Spinal cord (tissue), 10 donors: Measurements from ENCODE around the gene SFN. TPM values are rescaled to one million over a fixed set of nuclear protein-coding genes. Genes with fewer than 3 reads are reported as not detected.
"Not testable (repeated sequence)": the region's sequence is repeated elsewhere in the genome, so short reads cannot be mapped to it uniquely, and the experiment has no call there.

Experiments
- DNase-seq, 6 donors: peaks; one replicate each; pipeline versions ENCODE4 v3.0.0 to v3.0.0-alpha.2; 2013 to 2015; ENCODE audit warnings: low spot score in 6 of 6, low read depth in 4 of 6
- H3K27ac ChIP-seq: one replicate; pipeline ENCODE4 v1.5.1; 2013; ENCODE audit warnings: low read depth, low read length, control low read depth
- H3K27me3 ChIP-seq: one replicate; pipeline ENCODE4 v1.6.1; 2013; ENCODE audit warnings: low read length; ENCODE audit not compliant: control insufficient read depth, insufficient read depth
- H3K36me3 ChIP-seq: one replicate; pipeline ENCODE4 v1.6.1; 2013; ENCODE audit warnings: low read length; ENCODE audit not compliant: control insufficient read depth, insufficient read depth
- H3K4me1 ChIP-seq: one replicate; pipeline ENCODE4 v1.6.1; 2013; ENCODE audit warnings: low read length; ENCODE audit not compliant: control insufficient read depth, insufficient read depth
- H3K4me3 ChIP-seq: one replicate; pipeline ENCODE4 v1.5.1; 2013; ENCODE audit warnings: low read depth, low read length, control low read depth
- H3K9me3 ChIP-seq: one replicate; pipeline ENCODE4 v1.6.1; 2013; ENCODE audit warnings: low read length; ENCODE audit not compliant: control insufficient read depth, insufficient read depth
- WGBS: methylation state at CpG from one replicate; pipeline ENCODE4 v1.1.5; 2013; ENCODE audit warnings: missing lambda C conversion rate; ENCODE audit not compliant: insufficient coverage; 5-methylcytosine and 5-hydroxymethylcytosine counted together
- polyA plus RNA-seq, 2 donors: library from polyadenylated mRNA; unstranded; fragments of 120-200 nt; gene quantifications; one replicate each; pipeline ENCODE4 v1.2.1, GENCODE V29; 2013; ENCODE audit not compliant: insufficient read length in 2 of 2
- total RNA-seq, 2 donors: library from RNA; depleted of rRNA in 1 of 2; stranded (reverse); fragments of 120-200 nt in 1 of 2; fragments of >200 nt in 1 of 2; gene quantifications; one replicate each; pipeline versions ENCODE4 v1.2.3 to v1.2.4, GENCODE V29; 2013 to 2014
- donor health status: healthy.

Gene SFN
- total and polyA plus RNA-seq, 4 donors = 0.30 to 0.66 (median 0.32) TPM; not detected in 1

DNA sequence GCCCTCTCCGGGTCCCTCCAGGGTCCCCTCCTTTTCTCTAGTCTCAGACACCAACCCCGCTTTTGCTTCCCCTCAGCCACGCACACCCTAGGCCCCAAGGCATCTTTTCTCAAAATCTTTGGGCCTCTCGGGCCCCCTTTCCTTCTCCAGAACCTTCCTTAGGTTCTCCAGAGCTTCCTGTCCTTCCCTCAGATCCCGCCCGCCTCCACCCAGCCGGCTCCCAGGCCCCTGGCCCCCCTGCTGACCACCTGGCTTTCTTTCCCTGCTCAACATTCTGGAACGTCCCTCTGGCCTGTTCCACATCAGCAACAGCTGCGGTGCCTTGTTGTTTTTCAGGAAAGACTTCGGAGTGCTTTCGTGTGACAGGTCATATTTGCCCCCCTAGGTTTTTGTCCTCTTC lies 35.3 kb upstream of the SFN start:
- peaks cover 23% of the 10 kb centered on the region for H3K4me1 ChIP-seq
- H3K9me3 ChIP-seq = no peaks in the 10 kb centered on the region
- H3K27ac ChIP-seq = no peak overlapping the region
- WGBS = 13% methylated on average over 10 of the region's 11 CpGs
- DNase-seq = no peak
- peaks cover 25% of the 10 kb centered on the region for H3K36me3 ChIP-seq
- H3K4me3 ChIP-seq = peak overlapping the region; percentile 65
- H3K27me3 ChIP-seq = no peaks in the 10 kb centered on the region

DNA sequence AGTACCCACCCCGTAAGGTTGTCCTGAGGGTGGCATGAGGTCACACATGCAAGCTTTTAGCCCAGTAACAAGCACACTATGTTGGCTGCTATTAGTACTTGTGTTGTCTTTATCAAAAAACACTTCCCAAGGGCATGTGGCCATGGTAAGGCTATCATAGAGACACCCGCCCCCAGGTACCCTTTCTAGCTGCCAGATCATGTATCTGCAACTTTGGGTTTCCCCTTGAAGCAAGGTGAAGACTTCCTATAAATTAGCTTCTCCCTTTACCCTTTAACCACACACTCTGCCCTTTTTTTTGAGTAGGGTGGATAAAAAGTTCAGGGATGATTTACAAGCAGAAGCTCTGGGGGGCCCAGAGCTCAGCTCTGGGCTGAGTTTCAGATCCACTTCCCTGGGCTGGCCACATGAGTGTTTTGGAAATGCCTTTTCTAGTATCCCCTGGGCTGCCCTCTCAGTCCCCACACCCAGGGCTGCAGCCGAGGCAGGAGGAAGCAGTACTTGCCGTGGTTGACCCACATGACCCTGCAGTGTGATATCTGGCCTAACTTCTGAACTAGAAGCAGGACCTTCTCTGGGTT lies 34.4 kb upstream of the SFN start:
- WGBS = 55% methylated on average over 2 of the region's 4 CpGs
- no peak for DNase-seq
- H3K27me3 ChIP-seq = no peaks in the 10 kb centered on the region
- peaks cover 23% of the 10 kb centered on the region for H3K4me1 ChIP-seq
- H3K4me3 ChIP-seq = no peak overlapping the region
- peaks cover 33% of the 10 kb centered on the region for H3K36me3 ChIP-seq
- no peaks in the 10 kb centered on the region for H3K9me3 ChIP-seq
- no peak overlapping the region for H3K27ac ChIP-seq

DNA sequence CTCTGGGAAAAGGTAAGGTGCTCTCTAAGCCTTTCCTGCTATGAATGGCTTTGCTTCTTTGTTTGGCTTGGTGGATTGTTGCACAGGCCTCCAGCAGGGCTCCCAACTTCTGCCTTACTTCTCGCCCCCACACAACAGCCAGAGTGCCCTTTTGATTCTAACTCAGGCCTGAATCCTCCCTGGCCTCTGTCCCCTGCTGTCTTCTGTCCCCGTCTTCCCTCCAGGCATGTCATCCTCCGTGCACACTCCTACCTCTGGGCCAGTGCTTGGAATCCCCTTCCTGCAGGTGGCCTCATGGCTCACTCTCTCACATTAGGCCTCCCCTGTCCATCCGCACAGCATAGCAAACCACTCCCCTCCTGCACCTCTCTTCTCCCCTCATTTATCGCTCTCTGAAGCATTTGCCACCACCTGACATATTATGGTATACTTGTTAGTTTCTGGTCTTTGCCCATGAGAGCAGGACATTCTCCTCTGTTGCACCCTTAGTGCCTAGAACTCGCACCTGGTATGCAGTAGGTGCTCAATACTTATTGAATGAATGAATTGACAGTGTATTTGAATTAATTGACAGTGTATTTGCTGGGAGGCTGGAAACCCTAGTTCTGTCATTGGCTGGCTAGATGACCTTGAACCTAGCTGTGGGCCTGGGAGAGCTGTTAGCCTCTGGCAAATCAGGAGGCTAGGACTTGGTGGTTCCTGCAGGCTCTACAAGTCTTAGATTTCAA lies 33.6 kb upstream of the SFN start:
- Histone ChIP-seq H3K4me1 (peaks cover 23% of the 10 kb centered on the region), H3K27ac (no peak overlapping the region), H3K9me3 (no peaks in the 10 kb centered on the region), H3K36me3 (peaks cover 41% of the 10 kb centered on the region), H3K27me3 (no peaks in the 10 kb centered on the region), H3K4me3 (no peak overlapping the region)
- 83% methylated on average over 4 of the region's 6 CpGs for WGBS
- no peak for DNase-seq

DNA sequence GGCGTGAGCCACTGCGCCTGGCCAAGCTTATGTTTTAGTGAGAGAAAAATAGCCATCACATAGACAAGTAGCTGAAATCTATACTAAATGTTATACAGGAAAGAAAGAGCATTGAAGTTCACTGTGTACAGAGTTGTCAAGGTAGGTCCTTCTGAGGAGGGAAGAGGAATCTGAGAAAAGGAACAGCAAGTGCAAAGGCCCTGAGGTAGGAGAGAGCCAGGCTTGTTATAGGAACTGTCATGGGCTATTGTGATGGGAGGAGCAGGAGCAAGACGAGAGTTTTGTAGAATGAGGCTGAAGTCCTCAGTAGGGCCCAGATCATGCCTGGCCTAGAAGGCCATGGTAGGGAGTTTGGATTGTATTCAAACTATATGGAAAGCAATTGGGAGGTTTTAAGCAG lies 31.9 kb upstream of the SFN start:
- H3K4me3 ChIP-seq = no peak overlapping the region
- H3K4me1 ChIP-seq = peaks cover 19% of the 10 kb centered on the region
- WGBS = 83% methylated on average over 1 of the region's 3 CpGs
- H3K9me3 ChIP-seq = no peaks in the 10 kb centered on the region
- no peak overlapping the region for H3K27ac ChIP-seq
- no peaks in the 10 kb centered on the region for H3K27me3 ChIP-seq
- peaks cover 58% of the 10 kb centered on the region for H3K36me3 ChIP-seq
- DNase-seq = no peak

DNA sequence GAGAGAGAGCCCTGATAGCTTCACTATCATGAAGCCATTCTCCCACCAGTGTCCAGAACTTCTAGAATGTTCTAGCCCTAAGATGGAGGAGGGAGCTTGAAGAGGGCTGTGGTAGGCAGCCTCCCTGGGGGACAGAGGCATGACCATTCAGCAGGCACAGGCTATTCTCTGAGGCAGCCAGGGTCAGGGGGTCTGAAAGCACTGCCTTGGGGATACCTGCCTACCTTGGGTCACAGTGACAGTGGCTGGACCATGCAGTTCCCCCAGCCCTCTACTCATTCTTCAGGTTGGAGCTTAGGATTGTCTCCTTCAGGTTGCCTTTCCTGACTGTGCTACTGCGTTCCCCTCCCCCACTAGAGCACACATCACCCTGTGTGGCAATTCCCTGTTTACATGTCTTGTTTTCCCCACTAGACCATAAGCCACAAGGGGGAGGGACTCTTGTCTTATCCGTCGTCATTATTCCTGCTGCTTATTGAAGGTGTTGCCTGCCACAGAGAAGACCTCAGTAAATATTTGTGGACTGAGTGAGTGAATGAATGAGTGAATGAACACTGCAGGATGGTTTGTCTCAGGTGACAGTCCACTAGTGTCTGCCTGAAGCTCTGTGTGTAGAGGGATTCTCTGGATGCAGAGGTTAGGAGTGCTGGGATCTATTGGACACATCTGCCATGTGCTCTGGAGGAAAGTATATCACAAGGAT lies 31.3 kb upstream of the SFN start:
- Histone ChIP-seq H3K27ac (no peak overlapping the region), H3K4me3 (no peak overlapping the region), H3K36me3 (peaks cover 61% of the 10 kb centered on the region), H3K9me3 (no peaks in the 10 kb centered on the region), H3K27me3 (no peaks in the 10 kb centered on the region), H3K4me1 (peaks cover 17% of the 10 kb centered on the region)
- DNase-seq = no peak
- WGBS = 40% methylated on average over 2 of the region's 3 CpGs

DNA sequence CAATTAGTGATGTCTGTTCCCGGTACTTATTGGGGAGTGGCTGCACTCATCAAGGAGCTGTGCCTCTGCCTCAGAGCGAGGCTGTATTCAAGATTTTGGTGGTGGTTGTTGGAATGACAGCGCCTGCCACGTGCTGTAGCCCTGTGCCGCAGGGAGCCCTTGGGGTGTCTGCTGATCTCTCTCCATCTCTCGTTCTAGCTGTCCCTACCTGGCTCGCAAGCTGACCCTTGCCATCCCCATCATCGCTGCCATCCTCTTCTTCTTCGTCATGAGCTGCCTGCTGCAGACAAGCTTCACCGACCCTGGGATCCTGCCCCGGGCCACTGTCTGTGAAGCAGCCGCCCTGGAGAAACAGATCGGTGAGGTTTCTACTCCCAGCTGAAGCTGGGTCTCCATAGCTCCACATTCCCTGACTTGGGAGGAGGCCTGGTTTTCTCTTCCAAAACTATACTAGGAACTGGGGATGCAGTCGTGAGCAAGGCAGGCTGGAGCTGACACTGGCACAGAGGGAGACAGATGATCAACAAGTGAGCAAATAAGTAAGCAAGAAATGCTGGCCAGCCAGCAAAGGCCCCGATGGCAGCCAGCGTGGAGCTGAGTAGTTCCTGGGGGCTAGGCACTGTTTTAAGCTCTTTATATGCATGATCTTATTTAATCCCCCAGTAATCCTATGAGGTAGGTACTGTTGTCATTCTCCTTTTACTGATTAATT lies 30.5 kb upstream of the SFN start:
- 92% methylated on average over 13 of the region's 16 CpGs for WGBS
- Histone ChIP-seq H3K4me3 (no peak overlapping the region), H3K36me3 (peaks cover 61% of the 10 kb centered on the region), H3K9me3 (no peaks in the 10 kb centered on the region), H3K27me3 (no peaks in the 10 kb centered on the region), H3K27ac (no peak overlapping the region), H3K4me1 (peaks cover 15% of the 10 kb centered on the region)
- no peak for DNase-seq

DNA sequence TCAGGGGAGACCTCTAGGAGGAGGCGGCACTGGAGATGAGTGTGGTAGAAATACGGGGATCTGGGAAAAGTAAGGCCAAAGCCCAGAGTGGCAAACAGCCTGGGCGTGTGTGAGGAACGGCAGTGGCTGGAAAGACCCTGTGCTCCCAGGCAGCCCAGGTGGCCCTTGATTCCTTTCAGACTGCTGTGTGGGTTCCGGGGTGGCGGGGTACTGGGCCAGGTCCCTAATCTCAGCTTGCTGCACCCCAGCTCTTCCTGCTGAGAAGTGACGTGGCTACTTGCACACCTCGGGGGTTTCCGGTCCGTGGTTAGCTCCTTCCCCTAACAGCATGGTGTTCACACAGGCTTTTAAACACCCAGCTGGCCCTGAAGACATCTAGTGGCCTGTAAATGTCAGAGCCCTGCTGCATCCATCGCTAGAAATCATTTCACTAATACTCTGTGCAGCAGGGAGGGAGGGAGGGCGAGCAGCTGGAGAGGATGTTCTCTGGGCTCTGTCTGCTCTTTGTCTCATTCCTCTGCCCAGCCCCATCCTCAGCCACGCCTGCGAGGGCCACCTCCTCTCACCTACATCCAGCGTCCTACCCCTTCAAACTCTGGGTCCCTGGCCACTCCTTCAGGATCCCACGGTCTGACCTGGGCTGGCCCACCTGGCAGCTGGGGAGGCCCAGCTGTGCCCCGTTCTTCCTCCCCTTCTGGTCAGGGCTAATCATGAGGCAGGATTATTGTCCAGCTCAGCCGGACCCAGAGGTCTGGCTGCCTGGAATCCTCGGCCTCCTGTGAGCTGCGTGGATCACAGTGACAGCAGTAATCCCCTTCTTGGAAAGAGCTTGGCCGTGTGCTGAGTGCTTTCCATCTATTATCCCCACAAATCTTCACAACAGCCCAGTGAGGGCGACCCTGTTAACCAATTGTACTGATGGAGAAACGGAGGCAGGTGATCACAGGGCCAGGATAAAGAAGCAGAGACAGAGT lies 29.2 kb upstream of the SFN start:
- no peaks in the 10 kb centered on the region for H3K9me3 ChIP-seq
- peak in 1 of 6 donors; percentile 3 for DNase-seq
- H3K4me3 ChIP-seq = no peak overlapping the region
- H3K4me1 ChIP-seq = peaks cover 6% of the 10 kb centered on the region
- H3K27me3 ChIP-seq = no peaks in the 10 kb centered on the region
- H3K27ac ChIP-seq = no peak overlapping the region
- H3K36me3 ChIP-seq = peaks cover 71% of the 10 kb centered on the region
- WGBS = 89% methylated on average over 21 of the region's 23 CpGs

DNA sequence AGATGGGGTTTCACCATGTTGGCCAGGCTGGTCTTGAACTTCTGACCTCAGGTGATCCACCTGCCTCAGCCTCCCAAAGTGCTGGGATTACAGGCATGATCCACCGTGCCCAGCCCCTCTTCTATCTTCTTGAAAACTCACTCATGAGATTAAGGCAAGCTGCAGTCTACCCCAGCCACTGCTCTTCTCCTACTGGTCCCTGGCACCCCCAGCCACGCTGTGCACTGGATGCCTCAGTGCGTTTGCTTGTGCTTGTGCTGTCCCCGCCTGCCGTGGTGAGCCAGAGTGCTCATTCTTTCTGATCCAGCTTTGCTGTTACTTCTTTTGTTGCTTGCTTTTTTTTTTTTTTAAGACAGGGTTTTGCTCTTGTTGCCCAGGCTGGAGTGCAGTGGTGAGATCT lies 25.3 kb upstream of the SFN start:
- peaks cover 74% of the 10 kb centered on the region for H3K36me3 ChIP-seq
- not testable (repeated sequence) for H3K4me1 ChIP-seq, DNase-seq, H3K9me3 ChIP-seq, H3K27me3 ChIP-seq, H3K4me3 ChIP-seq, H3K27ac ChIP-seq
- 88% methylated on average over 5 of the region's 5 CpGs for WGBS
